ENCODE results near the gene PLEKHF1.

PLEKHF1 gene

GRCh38 chr19:29634423-29635130 lies 30.7 kb upstream of the PLEKHF1 start:
- no peak for DNase-seq

GRCh38 chr19:29635963-29636362 lies 29.3 kb upstream of the PLEKHF1 start:
- no peak for DNase-seq

- DNase-seq, result no peak
Measured at GRCh38 chr19:29636553-29637360, 28.5 kb upstream of the PLEKHF1 start.

GRCh38 chr19:29639086-29639485 lies 26.2 kb upstream of the PLEKHF1 start:
- DNase-seq, result no peak

GRCh38 chr19:29640231-29640630 lies 25.0 kb upstream of the PLEKHF1 start:
- no peak for DNase-seq

GRCh38 chr19:29641597-29641996 lies 23.7 kb upstream of the PLEKHF1 start:
- DNase-seq, result no peak

- DNase-seq, result no peak
Measured at GRCh38 chr19:29643361-29643935, 21.8 kb upstream of the PLEKHF1 start.

- DNase-seq, result no peak
Measured at GRCh38 chr19:29644210-29644609, 21.1 kb upstream of the PLEKHF1 start.

GRCh38 chr19:29645491-29645867 lies 19.8 kb upstream of the PLEKHF1 start:
- no peak for DNase-seq

GRCh38 chr19:29645911-29646310 lies 19.4 kb upstream of the PLEKHF1 start:
- DNase-seq, result peak in 1 of 5 experiments; percentile 40

GRCh38 chr19:29650772-29651387 lies 14.4 kb upstream of the PLEKHF1 start:
- DNase-seq, result no peak

- peak in 1 of 5 experiments; percentile 58 for DNase-seq
Measured at GRCh38 chr19:29651622-29652394, 13.5 kb upstream of the PLEKHF1 start.

GRCh38 chr19:29653398-29653797 lies 11.9 kb upstream of the PLEKHF1 start:
- DNase-seq, result no peak

GRCh38 chr19:29655648-29656335 lies 9.5 kb upstream of the PLEKHF1 start:
- DNase-seq, result no peak

- DNase-seq, result no peak
Measured at GRCh38 chr19:29658221-29658991, 6.9 kb upstream of the PLEKHF1 start.

GRCh38 chr19:29660835-29661234 lies 4.4 kb upstream of the PLEKHF1 start:
- DNase-seq, result no peak

- no peak for DNase-seq
Measured at GRCh38 chr19:29662278-29662603, 3.0 kb upstream of the PLEKHF1 start.

GRCh38 chr19:29662604-29663404 lies 2.5 kb upstream of the PLEKHF1 start:
- DNase-seq, result no peak

- DNase-seq, result no peak
Measured at GRCh38 chr19:29663861-29664752, 1.2 kb upstream of the PLEKHF1 start.

Data from T-helper 2 cell (primary cell).